ENCODE data around the gene PTPRM.

The PTPRM gene

GRCh38 chr18:7720395-7720794, 153.3 kb downstream of the PTPRM start:
- Histone ChIP-seq H3K4me1 (ENCODE audit: insufficient read depth, low read length, poor library complexity, severe bottlenecking) (no peaks in the 10 kb centered on the region), H3K79me2 (ENCODE audit: insufficient read depth, low read length) (no peaks in the 10 kb centered on the region), H4K20me1 (ENCODE audit: insufficient read depth, low read length, poor library complexity, severe bottlenecking) (no peaks in the 10 kb centered on the region), H3K9me2 (replicated peaks; ENCODE audit: low read depth, low read length) (no peaks in the 10 kb centered on the region), H3K4me3 (ENCODE audit: low read length, poor library complexity, severe bottlenecking) (no peak overlapping the region), H3F3A (ENCODE audit: low read depth) (no peaks in the 10 kb centered on the region), H3K27me3 (ENCODE audit: insufficient read depth, low read length, poor library complexity, severe bottlenecking) (no peaks in the 10 kb centered on the region), H3K36me3 (ENCODE audit: insufficient read depth, low read length) (no peaks in the 10 kb centered on the region), H3K9ac (ENCODE audit: low read depth, low read length, poor library complexity, severe bottlenecking) (no peak overlapping the region), H3K4me2 (ENCODE audit: low read depth, low read length, poor library complexity, severe bottlenecking) (no peak overlapping the region), H3K9me3 (ENCODE audit: insufficient read depth, low read depth, low read length) (no peaks in the 10 kb centered on the region), H2AFZ (ENCODE audit: low read length) (no peak overlapping the region)
- TF ChIP-seq EZH2phosphoT487 (IDR thresholded peaks at IDR 0.05; ENCODE audit: borderline replicate concordance): no peak
- TF ChIP-seq, protein P1, sequence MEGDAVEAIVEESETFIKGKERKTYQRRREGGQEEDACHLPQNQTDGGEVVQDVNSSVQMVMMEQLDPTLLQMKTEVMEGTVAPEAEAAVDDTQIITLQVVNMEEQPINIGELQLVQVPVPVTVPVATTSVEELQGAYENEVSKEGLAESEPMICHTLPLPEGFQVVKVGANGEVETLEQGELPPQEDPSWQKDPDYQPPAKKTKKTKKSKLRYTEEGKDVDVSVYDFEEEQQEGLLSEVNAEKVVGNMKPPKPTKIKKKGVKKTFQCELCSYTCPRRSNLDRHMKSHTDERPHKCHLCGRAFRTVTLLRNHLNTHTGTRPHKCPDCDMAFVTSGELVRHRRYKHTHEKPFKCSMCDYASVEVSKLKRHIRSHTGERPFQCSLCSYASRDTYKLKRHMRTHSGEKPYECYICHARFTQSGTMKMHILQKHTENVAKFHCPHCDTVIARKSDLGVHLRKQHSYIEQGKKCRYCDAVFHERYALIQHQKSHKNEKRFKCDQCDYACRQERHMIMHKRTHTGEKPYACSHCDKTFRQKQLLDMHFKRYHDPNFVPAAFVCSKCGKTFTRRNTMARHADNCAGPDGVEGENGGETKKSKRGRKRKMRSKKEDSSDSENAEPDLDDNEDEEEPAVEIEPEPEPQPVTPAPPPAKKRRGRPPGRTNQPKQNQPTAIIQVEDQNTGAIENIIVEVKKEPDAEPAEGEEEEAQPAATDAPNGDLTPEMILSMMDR (conservative IDR thresholded peaks at IDR 0.05; ENCODE audit: low read length): no peak

DNA sequence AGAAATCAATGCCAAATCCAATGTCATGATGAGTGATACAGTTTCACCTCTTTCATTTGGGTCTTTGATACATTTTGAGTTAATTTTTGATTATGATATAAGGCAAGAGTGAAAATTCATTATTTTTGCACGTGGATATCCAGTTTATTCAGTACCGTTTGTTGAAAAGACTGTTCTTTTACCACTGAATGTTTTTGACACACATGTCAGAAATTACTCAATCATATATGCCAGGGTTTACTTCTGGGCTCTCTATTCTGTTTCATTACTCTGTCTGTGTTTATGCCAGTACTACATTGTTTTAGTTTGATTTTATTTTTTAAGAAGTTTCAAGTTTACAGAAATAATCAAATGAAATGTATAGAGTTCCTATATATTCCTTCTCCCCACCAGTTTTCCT, 154.4 kb downstream of the PTPRM start:
- H3K79me2 ChIP-seq (ENCODE audit: insufficient read depth, low read length): no peaks in the 10 kb centered on the region
- TF ChIP-seq, protein P1 (conservative IDR thresholded peaks at IDR 0.05; ENCODE audit: low read length): no peak

GRCh38 chr18:7722955-7723354, 155.8 kb downstream of the PTPRM start:
- Histone ChIP-seq H2AFZ (ENCODE audit: low read length) (no peak overlapping the region), H3K36me3 (ENCODE audit: insufficient read depth, low read length) (no peaks in the 10 kb centered on the region), H3K79me2 (ENCODE audit: insufficient read depth, low read length) (no peaks in the 10 kb centered on the region), H3F3A (ENCODE audit: low read depth) (no peaks in the 10 kb centered on the region), H4K20me1 (ENCODE audit: insufficient read depth, low read length, poor library complexity, severe bottlenecking) (no peaks in the 10 kb centered on the region), H3K9me2 (replicated peaks; ENCODE audit: low read depth, low read length) (no peaks in the 10 kb centered on the region), H3K9ac (ENCODE audit: low read depth, low read length, poor library complexity, severe bottlenecking) (no peak overlapping the region), H3K4me3 (ENCODE audit: low read length, poor library complexity, severe bottlenecking) (no peak overlapping the region), H3K4me1 (ENCODE audit: insufficient read depth, low read length, poor library complexity, severe bottlenecking) (no peaks in the 10 kb centered on the region), H3K27me3 (ENCODE audit: insufficient read depth, low read length, poor library complexity, severe bottlenecking) (no peaks in the 10 kb centered on the region), H3K4me2 (ENCODE audit: low read depth, low read length, poor library complexity, severe bottlenecking) (no peak overlapping the region), H3K9me3 (ENCODE audit: insufficient read depth, low read depth, low read length) (no peaks in the 10 kb centered on the region)
- TF ChIP-seq, protein P1 (conservative IDR thresholded peaks at IDR 0.05; ENCODE audit: low read length): no peak
- TF ChIP-seq EZH2phosphoT487 (IDR thresholded peaks at IDR 0.05; ENCODE audit: borderline replicate concordance): no peak

More for the DNA sequence above, 154.4 kb downstream of the PTPRM start:
- no peaks in the 10 kb centered on the region for H3F3A ChIP-seq (ENCODE audit: low read depth)
- H3K9me2 ChIP-seq (replicated peaks; ENCODE audit: low read depth, low read length): no peaks in the 10 kb centered on the region
- H3K9ac ChIP-seq (ENCODE audit: low read depth, low read length, poor library complexity, severe bottlenecking): no peak overlapping the region
- no peak overlapping the region for H2AFZ ChIP-seq (ENCODE audit: low read length)
- no peaks in the 10 kb centered on the region for H3K9me3 ChIP-seq (ENCODE audit: insufficient read depth, low read depth, low read length)
- no peaks in the 10 kb centered on the region for H3K27me3 ChIP-seq (ENCODE audit: insufficient read depth, low read length, poor library complexity, severe bottlenecking)
- H3K4me3 ChIP-seq (ENCODE audit: low read length, poor library complexity, severe bottlenecking): no peak overlapping the region
- H4K20me1 ChIP-seq (ENCODE audit: insufficient read depth, low read length, poor library complexity, severe bottlenecking): no peaks in the 10 kb centered on the region
- H3K36me3 ChIP-seq (ENCODE audit: insufficient read depth, low read length): no peaks in the 10 kb centered on the region
- H3K4me2 ChIP-seq (ENCODE audit: low read depth, low read length, poor library complexity, severe bottlenecking): no peak overlapping the region
- H3K4me1 ChIP-seq (ENCODE audit: insufficient read depth, low read length, poor library complexity, severe bottlenecking): no peaks in the 10 kb centered on the region

Measured in Loucy (cell line).